GM19395 (cell line): Measurements from ENCODE around the gene SOS1.

Experiments
- ATAC-seq: cut with Tn5 transposase; IDR thresholded peaks from one replicate; pipeline ENCODE4 v1.9.1; 2021; ENCODE audit warnings: mild to moderate bottlenecking, moderate library complexity; ENCODE audit not compliant: unreplicated experiment

Gene SOS1

DNA sequence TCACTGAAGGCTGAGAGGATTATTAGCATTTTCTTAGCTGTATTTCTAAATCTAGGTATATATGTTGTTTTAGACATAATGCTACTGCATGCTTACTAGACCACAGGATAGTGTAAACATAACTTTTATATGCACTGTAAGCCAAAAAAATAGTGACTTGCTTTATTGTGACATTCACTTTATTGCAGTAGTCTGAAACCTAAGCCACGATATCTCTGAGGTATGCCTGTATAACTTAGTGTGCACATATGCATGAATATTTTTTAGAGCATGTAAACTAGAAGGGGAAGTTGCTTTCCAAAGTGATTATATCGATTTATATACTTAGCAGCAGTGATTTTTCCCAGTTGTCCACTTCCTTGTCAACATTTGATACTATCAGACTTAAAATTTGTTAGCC lies 81.8 kb downstream of the SOS1 start:
- ATAC-seq: no peak

DNA sequence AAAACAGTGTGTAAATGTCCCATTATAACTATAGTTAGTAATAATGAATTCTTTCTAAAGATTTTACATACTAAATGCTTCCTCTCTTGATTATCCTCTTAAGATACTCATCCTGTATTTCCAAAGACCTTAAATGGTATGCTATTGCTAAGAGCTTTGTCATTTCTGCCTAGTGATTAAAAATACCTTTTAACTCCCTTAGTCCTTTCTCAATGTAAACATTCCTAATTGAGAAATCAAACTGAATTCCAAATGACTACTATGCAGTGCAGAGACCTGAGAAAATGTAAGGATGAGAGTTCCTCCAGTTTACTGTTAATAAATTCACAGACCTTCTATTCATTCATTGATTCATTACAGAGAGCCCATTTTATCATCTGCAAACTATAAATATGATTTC lies 86.9 kb downstream of the SOS1 start:
- ATAC-seq: no peak

DNA sequence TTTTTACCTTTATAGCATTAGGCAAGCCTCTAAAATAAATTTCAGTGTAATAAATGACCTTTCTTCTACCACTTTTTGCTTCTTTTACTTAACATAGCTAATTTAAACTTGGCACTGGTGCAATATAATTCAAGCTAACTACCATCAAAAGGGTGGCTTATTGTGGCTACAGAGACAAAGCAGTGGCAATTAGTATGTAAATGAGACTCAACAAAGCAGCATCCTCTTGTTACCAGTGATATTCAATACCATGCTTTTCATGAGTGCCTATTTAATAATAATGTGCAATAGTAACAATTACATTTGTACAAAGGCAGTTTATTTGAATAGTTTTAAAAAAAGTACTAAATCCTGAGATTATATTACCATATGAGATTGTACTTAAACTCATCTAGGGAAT lies 93.4 kb downstream of the SOS1 start:
- ATAC-seq: no peak

DNA sequence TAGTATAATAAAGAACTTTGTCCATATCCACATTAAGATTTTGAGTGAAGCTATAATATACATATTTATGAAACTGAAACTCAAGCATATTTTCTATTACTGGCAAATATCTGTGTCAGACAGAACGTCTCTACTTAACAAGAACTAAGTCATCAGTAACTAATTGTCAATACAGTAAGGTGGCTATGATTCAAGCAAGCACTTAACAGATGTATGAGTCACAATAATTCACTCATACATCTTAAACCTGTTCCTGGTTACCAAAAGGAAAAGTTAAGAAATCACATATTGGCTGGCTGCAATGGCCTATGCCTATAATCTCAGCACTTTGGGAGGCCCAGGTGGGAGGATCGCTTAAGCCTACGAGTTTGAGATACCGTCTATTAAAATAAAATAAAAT lies 96.0 kb downstream of the SOS1 start:
- ATAC-seq: no peak

DNA sequence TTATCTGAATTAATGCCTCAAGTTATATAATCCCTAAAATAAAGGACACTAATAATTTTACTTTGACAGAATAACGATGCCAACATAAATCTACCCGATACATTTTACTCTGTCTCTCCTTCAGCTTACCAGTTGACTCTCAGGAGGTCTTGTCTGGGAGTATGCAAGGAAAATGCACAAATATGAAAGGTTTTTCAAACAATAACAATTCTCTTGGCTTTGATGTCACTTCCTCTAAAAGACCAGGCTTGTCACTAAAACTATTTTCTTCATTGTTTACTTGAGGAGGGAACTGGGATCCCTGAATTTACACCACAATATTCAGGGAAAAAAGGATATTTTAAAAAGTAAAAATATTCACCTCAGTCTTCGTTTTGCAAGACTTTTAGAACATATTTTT lies 97.2 kb downstream of the SOS1 start:
- no peak for ATAC-seq

DNA sequence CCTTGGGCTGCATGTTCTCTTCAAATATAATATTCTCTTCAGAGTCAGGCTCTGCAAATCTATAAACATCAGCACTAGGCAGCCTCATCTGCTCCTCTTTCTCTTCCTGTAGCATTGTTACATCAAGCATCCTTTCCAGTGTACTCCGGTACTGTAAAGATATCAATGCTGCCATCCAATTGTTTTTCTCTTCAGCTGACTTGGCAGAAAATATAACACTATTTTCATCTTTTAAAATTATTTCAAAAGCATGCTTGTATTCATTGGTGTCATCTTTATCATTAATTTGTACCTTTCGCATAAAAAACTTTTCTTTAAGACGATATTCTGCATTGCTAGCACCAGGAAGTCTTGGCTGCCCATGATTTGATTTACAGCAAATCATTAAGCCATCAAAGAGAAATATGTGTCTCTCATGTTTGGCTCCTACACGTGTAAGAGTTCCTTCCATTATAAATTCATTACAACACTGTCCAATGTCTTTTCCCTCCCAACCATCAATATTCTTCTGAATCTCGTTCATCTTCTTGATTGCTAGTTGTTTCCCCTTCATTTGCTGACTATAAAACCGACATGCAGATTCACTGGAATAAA lies 98.1 kb downstream of the SOS1 start:
- no peak for ATAC-seq

DNA sequence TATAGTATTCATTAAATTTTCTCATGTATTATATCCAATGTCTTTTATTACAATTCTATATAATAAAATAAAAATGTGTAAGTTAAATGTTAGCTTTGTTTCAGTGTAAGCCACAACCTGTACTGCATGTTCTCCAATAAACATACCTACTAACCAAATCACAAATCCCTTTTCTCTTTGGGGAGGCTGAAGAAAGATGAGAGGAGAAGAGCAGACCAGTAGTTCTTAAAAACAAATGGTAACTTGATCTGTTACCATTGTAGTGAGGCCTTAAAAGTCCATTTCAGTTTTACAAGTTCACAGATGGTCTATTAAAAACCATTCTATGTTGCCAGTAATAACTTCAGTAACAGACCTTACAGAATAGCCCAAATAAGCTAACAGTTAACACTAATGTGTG lies 100.5 kb downstream of the SOS1 start:
- no peak for ATAC-seq

DNA sequence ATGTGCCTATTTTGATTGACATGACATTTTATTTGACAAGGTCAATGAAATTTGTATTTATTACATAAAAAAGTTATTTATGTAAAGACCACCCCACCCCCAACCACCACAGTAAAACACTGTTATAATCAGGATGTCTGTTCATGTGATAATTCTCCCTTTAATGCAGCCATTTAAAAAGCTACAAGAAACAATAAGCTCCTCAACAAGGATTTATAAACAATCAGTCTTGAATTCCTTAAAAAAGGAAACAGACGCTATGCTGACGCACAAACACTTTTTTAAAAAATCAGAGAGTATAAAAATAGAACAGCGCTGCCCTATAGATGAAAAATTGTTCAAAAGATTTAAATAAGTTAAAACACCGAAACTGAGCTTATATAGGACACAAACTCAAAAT lies 102.2 kb downstream of the SOS1 start:
- no peak for ATAC-seq

DNA sequence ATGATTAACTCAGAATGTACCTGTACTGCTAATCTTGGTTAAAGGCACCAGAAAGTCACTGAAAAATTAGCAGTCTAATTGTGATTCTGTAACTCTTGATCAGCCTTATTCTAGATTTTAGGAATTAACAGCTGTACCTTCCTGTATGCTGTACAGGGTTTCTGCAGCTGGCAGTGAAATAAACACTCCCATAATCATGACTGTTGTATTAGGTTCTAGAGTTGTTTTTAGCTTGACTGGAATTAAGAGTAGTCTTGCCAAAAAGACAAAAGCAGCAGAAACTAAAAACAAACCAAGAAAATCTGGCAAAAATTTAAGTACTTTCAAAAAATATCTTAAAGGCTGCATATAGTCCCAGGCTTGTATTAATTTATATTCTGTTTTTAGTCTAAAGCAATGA lies 103.5 kb downstream of the SOS1 start:
- ATAC-seq: no peak

DNA sequence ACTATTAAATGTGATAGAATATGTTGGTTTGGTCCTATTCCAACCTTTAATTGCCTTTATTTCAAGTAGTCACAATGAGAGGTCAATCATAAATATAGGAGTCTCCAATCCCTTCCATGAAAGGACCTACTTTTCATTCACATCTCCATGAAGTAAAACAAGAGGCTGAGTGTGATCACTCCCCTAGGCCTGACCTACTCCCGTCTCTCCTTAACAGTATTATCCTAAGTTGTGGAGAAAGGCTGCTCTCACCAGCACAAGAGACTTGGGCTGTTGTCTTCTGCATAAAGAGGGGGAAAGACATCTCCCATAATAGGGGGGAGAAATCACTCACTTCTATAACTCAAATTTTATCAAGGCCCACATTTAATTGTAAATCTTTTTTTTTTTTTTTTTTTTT lies 105.4 kb downstream of the SOS1 start:
- ATAC-seq: no peak

DNA sequence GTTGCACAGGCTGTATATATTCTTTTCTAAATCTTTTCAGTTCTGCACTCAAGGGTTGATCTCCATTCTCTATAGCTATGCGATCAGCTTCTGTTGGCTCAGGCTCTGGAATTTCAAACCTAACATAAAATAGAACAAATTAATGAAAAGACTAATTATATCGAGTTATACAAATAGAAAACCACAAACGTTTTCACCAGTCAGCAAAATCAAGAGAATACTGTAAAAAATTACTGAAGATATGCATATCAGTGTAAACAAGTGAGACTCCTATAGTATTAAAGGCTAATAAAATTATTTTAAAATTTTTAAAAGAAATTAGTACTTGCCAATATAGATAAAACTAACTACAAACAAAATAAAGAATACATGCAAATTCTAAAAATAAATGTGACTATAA lies 107.0 kb downstream of the SOS1 start:
- no peak for ATAC-seq

DNA sequence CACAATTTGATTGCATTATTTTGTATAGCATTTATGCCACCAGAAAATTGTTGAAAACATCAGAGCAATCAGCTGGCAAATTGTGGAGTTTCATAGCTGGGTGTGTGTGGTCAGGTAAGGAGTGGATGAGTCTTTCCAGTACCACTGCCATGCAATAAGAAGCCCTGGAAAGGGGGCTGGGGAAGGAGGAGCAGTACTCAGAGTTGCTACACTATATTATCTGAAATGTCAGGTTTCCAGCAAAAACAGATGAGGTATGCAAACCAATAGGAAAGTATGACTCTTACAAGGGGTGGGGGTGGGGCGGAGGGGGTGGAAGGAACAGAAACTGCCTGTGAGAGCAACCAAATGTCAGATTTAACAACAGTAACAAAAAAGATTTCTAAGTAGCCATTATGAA lies 112.2 kb downstream of the SOS1 start:
- no peak for ATAC-seq

DNA sequence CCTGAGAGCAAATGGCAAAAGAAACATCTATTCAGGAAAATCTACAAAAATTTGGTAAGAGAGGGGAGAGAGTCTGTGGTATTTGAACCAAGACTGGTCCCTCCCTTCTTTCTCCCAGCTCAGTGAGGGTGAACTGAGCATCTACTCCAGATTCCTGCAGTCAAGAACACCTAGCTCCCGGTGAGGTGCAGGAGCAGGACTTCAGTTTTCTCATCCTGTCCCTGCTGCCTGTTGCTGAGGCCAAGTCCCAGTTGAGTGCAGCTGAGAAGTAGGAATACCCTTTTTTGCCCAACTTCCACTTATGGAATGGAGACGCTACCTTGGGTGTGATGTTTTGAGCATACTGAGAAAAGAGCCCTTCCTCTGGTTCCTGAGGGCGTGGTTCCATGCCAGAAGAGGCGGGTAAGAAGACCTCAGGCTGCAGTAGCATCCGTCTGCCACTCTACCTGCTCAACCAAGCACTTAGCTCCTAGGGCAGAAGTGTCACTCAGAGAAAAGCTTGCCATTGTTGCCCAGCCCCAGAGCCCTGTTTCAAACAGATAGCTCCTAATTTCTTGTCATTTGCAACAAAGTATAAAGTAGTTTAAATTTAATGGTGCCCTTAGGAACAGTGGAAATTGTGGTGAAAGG lies 112.9 kb downstream of the SOS1 start:
- no peak for ATAC-seq

DNA sequence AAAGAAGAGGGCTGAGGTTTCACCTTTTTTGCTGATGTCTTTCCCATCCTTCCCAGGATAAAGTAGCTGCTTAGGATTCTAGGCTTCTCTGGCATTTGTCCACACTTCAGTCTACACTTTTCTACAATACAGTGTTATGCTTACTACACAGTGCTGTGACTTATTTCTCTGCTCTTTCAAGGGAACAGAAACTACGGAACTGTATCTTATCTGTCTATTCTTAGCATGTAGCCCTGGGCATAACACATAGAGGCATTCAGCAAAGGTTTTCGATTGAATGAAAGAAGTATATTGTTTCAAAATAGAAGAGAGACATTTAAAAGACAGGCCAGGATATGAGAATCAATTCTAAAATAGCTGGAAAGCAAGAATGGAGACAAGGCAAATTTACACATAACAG lies 120.3 kb downstream of the SOS1 start:
- ATAC-seq: no peak

DNA sequence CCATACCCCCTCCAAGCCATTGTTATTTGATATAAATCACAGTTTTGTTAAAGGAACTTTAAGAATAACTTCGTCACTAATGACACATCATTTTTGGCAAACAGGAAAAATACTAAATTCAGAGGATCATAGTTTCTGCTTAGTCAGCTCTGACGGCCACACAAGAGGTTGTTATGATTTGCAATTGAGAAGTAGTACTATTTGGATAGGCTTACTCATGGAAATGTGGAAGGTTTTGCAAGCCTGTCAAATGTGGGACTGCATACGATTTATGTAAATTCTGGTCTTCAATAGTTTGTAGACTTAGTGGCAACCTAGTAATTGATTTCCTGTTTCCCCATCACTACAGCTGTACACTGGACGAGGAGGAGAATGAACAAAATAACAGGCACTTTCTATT lies 123.1 kb downstream of the SOS1 start:
- ATAC-seq: no peak

DNA sequence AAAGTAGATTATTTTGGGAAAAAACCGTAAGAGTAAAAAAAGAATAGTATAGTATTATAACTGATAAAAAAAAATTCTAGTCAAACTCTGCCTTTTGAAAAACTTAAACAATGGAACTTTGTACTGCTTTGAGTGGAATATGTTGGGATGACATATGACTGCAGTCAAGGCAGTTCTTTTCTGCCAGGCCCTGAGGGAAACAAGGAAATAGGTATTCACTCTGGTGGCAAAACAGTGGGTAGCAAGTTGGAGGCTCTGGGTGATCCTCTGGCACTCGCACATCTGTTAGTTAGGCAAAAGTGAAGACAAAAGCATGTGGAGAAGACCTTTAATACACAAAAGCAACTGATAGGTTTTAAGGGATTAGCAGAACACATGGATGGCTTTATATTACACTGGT lies 129.0 kb downstream of the SOS1 start:
- ATAC-seq: no peak

DNA sequence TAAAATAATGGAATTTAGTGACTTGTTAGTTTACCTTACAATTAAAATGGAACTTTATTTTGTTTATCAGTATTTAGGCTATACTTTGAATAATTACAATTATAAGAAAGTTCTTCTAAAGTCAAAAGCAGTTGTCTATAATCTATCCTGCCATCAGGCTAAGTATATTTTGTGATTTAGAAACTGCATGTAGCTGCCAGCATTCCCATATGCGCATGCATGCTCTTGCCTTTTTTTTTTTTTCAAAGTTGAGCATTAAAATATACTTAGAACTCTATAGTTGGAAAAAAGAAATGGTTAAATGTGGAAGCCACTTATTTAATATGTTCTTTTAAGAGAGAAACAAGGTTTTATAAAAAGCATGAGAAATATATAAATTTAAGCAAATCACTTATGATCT lies 132.1 kb downstream of the SOS1 start:
- no peak for ATAC-seq

DNA sequence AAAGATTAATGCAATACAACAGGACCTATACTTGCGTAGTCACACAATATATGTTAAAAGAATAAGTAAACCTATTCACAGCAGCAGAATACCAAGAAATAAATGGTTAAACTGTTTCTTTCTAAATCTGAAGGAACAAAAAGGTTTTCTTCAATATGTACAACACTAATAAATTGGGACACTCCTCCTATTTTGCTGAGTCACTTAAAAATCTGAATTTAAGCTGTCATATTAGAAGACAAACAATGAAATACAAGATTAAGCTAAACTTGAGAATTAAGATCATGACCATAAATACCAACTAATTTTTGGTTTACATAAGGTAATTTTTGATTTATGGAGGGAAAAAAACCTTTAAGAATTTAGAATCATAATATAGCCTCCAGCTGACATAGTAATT lies 138.4 kb downstream of the SOS1 start:
- no peak for ATAC-seq

DNA sequence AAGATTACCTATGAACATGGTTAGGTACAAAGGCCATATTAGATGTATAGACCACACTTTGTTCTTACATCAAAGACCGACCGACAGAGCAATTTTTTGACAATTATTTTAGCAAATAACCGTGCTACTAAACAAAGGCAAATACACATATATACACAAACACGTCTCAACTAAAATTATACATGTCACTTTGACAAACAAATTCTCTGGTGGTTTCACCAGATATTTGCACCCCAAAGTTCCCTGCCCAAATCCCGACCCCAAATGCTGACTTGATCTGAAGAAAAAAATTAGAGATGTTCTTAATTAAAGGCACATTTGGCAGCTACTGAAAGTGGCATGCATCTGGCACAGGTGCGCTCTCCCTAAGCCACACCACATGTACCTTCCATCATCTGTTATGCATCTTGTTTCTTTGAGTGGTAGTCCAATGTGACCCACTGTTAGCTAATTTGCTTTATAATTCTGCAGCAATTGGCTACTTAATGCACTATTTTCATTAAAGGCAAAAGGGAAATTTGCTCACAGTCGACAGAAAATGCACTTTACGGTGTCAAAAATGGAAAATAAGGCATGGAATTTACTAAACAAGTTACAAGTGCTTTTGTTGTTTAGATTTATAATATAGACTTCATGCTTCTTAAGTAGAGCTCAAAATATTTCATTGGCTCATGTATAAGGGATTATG lies 139.0 kb downstream of the SOS1 start:
- no peak for ATAC-seq

DNA sequence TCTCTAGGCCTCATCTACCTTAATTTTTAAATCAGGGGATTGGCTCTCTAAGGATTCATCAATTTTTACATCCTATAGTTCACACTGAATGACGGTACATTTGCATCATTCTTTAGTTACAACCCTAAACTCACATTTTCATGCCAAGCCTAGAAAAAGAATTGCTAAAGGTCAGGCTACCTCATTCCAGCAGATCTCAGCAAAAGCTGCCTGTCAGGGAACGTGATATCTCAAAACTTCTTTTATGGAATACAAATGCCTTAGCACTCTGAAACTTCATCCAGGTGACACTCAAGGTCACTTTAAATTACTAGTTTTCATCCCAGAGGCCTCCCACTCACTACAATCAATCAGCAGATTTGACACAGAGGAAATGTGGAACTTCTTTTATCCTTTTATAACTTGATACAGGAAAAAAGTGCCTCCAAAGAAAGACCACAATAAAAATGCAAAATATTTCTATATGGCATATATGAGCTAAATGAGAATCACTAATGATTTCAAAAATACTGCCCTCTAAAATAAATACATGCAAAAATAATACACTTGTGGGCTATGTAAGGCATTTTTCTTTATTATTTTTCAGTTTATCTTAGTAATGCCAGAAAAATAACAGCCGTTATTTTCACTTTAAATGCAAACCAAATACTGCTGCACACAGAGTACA lies 139.7 kb downstream of the SOS1 start:
- ATAC-seq: no peak

DNA sequence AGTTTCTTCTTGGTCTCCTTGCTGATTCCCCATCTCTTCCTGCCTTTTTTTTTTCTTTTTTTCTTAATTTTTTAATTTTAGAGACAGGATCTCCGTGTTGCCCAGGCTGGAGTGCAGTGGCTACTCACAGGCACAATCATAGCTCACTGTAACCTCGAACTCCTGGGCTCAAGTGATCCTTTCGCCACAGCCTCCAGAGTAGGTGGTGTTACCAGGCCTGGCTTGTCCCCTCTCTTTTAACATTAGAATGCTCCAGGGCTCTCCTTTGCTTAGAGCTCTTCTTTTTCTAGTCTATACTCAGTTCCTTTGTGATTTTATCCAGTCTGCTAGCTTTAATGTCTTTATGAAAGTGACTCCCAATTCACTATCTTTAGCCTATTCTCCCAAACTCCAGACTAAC lies 141.9 kb downstream of the SOS1 start:
- no peak for ATAC-seq

DNA sequence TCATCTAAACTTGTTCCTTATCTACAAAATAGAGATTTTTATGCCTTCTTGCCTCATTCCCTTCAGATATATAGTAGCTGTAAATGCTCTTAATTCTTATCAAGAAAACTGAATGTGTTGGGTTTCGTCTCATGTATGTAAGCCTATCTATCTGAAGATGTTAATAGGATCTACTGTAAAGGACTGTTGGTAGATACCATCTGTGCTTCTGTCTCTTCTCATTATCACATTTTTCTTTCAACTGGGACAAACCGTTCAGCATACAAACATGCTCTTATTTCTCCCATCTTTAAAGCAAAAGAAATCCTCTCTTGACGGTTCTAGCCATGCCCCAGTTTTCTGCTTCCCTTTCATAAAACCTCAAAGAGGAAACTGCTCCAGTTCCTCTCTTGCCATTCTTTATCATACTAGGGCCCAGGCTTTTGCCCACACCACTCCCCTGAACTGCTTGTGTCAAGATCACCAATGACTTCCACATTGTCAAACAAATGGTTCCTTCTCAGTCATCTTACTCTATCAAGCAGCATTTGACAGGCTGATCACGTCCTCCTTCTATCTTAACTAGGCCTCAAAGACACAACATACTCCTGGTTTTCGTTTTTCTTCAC lies 142.5 kb downstream of the SOS1 start:
- no peak for ATAC-seq
